Thyroid gland (tissue), 4 donors: ENCODE measurements around the gene MAP3K6. TPM values are rescaled to one million over a fixed set of nuclear protein-coding genes. Genes with fewer than 3 reads are reported as not detected.
A peak's percentile ranks its signal among the peaks of the same experiment; 100 is the strongest.

ENCODE experiments used
- DNase-seq, 2 donors: peaks; one replicate each; pipeline ENCODE4 v3.0.0-alpha.2; 2019
- H3K27ac ChIP-seq, 3 donors: fragments of 200-600 bp; sonication (generic); 1 replicate in 2 of 3; 2 replicates in 1 of 3; pipeline ENCODE4 v1.5.1; 2016 to 2019; ENCODE audit warnings: mild to moderate bottlenecking in 1 of 3, moderate library complexity in 1 of 3
- H3K27me3 ChIP-seq: fragments of 200-600 bp; sonication (generic); one replicate; pipeline ENCODE4 v1.5.1; 2019
- H3K36me3 ChIP-seq, 2 donors: fragments of 200-600 bp; sonication (generic); one replicate each; pipeline ENCODE4 v1.5.1; 2016 to 2019
- H3K4me1 ChIP-seq, 2 donors: fragments of 200-600 bp; sonication (generic); one replicate each; pipeline ENCODE4 v1.5.1; 2017 to 2019
- H3K4me3 ChIP-seq, 3 donors: fragments of 200-600 bp; sonication (generic); replicated peaks in 1 of 3; 1 replicate in 2 of 3; 2 replicates in 1 of 3; pipeline ENCODE4 v1.5.1; 2016; ENCODE audit warnings: mild to moderate bottlenecking in 1 of 3
- H3K9me3 ChIP-seq: fragments of 200-600 bp; sonication (generic); one replicate; pipeline ENCODE4 v1.5.1; 2017
- CTCF ChIP-seq, 6 experiments: fragments of 200-600 bp in 3 of 6; fragments of 450-650 bp in 3 of 6; sonication (generic) in 3 of 6; IDR thresholded peaks; one replicate each; pipeline ENCODE4 v1.5.1; 2016 to 2019; ENCODE audit warnings: antibody characterized with exemption in 6 of 6, mild to moderate bottlenecking in 2 of 6, inconsistent platforms in 1 of 6, moderate library complexity in 1 of 6
- POLR2A ChIP-seq, 2 donors: fragments of 450-650 bp; IDR thresholded peaks; one replicate each; pipeline ENCODE4 v1.6.1; 2017; ENCODE audit warnings: antibody characterized with exemption in 2 of 2, mild to moderate bottlenecking in 2 of 2, moderate library complexity in 1 of 2
- WGBS, 2 donors: methylation state at CpG; one replicate each; pipeline ENCODE4 v1.1.5; 2017; 5-methylcytosine and 5-hydroxymethylcytosine counted together
- intact Hi-C: fragments of 100-400 bp; cut with DNase I; formaldehyde crosslinking; loops from one replicate; pipeline ENCODE4 v1.15.1; 2023
- total RNA-seq, 4 donors: library from RNA; depleted of rRNA; stranded (reverse); fragments of >200 nt; gene quantifications; one replicate each; pipeline ENCODE4 v1.2.3, GENCODE V29; 2016

MAP3K6 gene
- total RNA-seq, 4 donors from 2014 or later, result 17.6 to 62.9 (median 32.3) TPM

- no peak for TF ChIP-seq POLR2A (IDR thresholded peaks at IDR 0.05)
- TF ChIP-seq CTCF (IDR thresholded peaks at IDR 0.05), result no peak
- peaks cover 28 to 56% of the 10 kb centered on the region in 2 donors for H3K36me3 ChIP-seq
Observed at GRCh38 chr1:27359822-27360158, 7.0 kb downstream of the MAP3K6 start.

DNA sequence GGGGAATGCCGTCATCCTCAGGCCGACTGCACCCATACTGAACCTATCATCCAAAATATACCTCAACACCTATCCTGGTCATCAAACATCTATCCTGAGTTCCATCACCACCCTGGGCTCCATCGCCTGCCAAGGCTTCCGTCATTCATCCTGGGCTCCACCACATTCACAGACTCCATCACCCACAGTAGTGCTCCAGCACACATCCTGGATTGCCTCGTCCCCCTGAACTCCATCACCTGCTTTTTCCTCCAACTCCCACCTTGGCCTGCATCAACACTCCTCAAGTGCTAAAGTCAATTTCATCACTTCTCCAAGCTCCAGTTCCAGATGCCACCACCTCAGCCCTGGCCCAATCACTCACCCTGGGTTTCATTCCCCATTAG is 7.8 kb downstream of the MAP3K6 start:
- Histone ChIP-seq H3K27ac (no peak overlapping the region), H3K4me3 (no peak overlapping the region), H3K36me3 (peaks cover 28 to 54% of the 10 kb centered on the region in 2 donors), H3K27me3 (no peaks in the 10 kb centered on the region), H3K9me3 (no peaks in the 10 kb centered on the region), H3K4me1 (no peaks in the 10 kb centered on the region)
- intact Hi-C loops, result loop anchor here (5.0 kb wide), 1 partner anchor 33 kb away; the partner anchor contains the start of gene GPR3
- no peak for TF ChIP-seq CTCF (IDR thresholded peaks at IDR 0.05)
- TF ChIP-seq POLR2A (IDR thresholded peaks at IDR 0.05), result no peak
- 98% methylated on average over 3 to 5 of the region's 5 CpGs for WGBS, 2 donors
- DNase-seq, result no peak

More at GRCh38 chr1:27359822-27360158, 7.0 kb downstream of the MAP3K6 start:
- Histone ChIP-seq H3K9me3 (no peaks in the 10 kb centered on the region), H3K27ac (no peak overlapping the region), H3K4me1 (peaks cover 0 to 7% of the 10 kb centered on the region in 2 donors), H3K27me3 (no peaks in the 10 kb centered on the region), H3K4me3 (no peak overlapping the region)
- no peak for DNase-seq
- intact Hi-C loops, result loop anchor here (5.0 kb wide), 1 partner anchor 33 kb away; the partner anchor contains the start of gene GPR3
- WGBS, 2 donors, result 73 to 86% methylated on average over 9 of the region's 9 CpGs

- 95 to 96% methylated on average over 14 to 21 of the region's 21 CpGs for WGBS, 2 donors
Observed at GRCh38 chr1:27358038-27358927, 8.5 kb downstream of the MAP3K6 start.

DNA sequence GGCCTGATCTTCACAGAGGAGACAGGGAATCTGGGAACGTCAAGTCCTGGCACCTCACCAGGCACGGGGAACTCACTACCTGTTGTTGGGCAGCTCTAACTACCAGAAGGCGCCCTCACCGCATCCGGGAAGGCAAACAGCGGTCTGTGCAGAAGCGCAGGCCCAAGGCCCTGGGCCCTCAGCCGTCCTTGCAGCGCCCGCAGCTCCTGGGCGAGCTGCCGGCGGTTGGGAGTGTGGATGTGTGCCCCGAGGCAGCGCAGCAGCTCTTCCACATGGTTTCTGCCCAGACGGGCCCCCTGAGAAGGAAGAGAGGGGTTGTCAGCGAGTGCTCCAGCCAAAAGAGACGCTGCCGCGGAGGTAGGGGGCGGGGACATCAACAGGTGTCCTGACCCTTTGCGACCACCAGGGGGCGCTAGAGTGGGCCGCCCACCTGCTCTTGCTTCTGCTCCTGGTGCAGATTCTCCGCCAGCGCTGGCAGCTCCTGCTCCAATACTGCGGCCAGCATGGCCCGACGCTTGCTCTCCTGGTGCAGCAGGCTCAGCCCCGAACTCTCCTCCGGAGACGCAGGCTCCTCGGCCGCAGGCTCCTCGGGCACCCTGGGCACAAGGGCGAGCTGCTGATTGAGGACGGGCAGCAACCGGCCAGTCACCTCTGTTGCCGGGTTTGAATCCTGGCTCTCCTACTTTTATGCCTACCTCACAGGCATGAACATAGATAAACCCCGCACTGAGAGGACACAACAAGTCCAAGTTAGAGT is 9.3 kb downstream of the MAP3K6 start:
- WGBS, 2 donors, result 43 to 51% methylated on average over 17 to 22 of the region's 40 CpGs
- Histone ChIP-seq H3K27me3 (no peaks in the 10 kb centered on the region), H3K9me3 (no peaks in the 10 kb centered on the region), H3K4me1 (no peaks in the 10 kb centered on the region), H3K36me3 (peaks cover 24 to 39% of the 10 kb centered on the region in 2 donors), H3K27ac (no peak overlapping the region), H3K4me3 (no peak overlapping the region)
- intact Hi-C loops, result loop anchor here (5.0 kb wide), 1 partner anchor 35 kb away; the partner anchor contains the start of gene GPR3
- TF ChIP-seq CTCF (IDR thresholded peaks at IDR 0.05) (peak; percentile 88 to 100 (median 94)), POLR2A (IDR thresholded peaks at IDR 0.05) (no peak)
- DNase-seq, result peak; percentile 69 to 71

More at GRCh38 chr1:27358038-27358927, 8.5 kb downstream of the MAP3K6 start:
- Histone ChIP-seq H3K4me1 (no peaks in the 10 kb centered on the region), H3K4me3 (no peak overlapping the region), H3K27ac (no peak overlapping the region), H3K36me3 (peaks cover 28 to 48% of the 10 kb centered on the region in 2 donors), H3K27me3 (no peaks in the 10 kb centered on the region), H3K9me3 (no peaks in the 10 kb centered on the region)
- intact Hi-C loops, result loop anchor here (5.0 kb wide), 1 partner anchor 34 kb away; the partner anchor contains the start of gene GPR3
- TF ChIP-seq POLR2A (IDR thresholded peaks at IDR 0.05) (no peak), CTCF (IDR thresholded peaks at IDR 0.05) (no peak)
- DNase-seq, result no peak
